Measurements from ENCODE around the gene AFG3L2. TPM values are rescaled to one million over a fixed set of nuclear protein-coding genes. Genes with fewer than 3 reads are reported as not detected.

Gene AFG3L2
- total RNA-seq, 1 donor from 2014 or later = 51.7 TPM

- H2AFZ ChIP-seq (replicated peaks) = no peak overlapping the region
- no peaks in the 10 kb centered on the region for H3K79me2 ChIP-seq (ENCODE audit: low read depth)
Measured at GRCh38 chr18:12401881-12402280, 24.9 kb upstream of the AFG3L2 start.

DNA sequence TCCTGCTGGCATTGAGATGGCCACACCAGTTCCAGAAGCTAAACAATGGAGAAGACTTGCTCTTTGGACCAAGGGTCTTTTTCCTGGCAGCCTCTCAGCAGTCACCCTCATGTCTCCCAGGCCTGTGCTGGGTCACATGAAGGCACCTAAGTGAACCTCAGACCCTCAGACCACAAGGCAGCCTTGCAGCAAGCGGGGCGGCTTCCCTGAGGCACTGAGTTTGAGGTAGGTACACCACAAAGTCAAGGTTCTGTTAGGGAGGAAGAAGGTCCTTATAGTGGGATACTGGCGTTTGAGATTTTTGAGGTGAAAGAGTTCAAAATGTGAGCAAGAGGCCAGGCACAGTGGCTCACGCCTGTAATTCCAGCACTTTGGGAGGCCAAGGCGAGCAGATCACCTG, 22.2 kb upstream of the AFG3L2 start:
- Mint-ChIP-seq H3K36me3 (no peaks in the 10 kb centered on the region), H3K4me1 (peaks cover 2% of the 10 kb centered on the region), H3K27me3 (ENCODE audit: insufficient read depth, low read depth) (peaks cover 4% of the 10 kb centered on the region), H3K4me3 (no peak overlapping the region), H3K27ac (no peak overlapping the region), H3K9me3 (no peaks in the 10 kb centered on the region)
- no peaks in the 10 kb centered on the region for H3F3A ChIP-seq (ENCODE audit: low read depth)
- no peak for DNase-seq (ENCODE audit: low spot score)
- H4K20me1 ChIP-seq (ENCODE audit: low read depth) = no peaks in the 10 kb centered on the region
- H3K4me1 ChIP-seq = no peaks in the 10 kb centered on the region
- H3K9ac ChIP-seq = no peak overlapping the region
- no peaks in the 10 kb centered on the region for H3K79me2 ChIP-seq (ENCODE audit: low read depth)
- no peak overlapping the region for H3K27ac ChIP-seq
- H3K27me3 ChIP-seq = peaks cover 6% of the 10 kb centered on the region
- no peaks in the 10 kb centered on the region for H3K36me3 ChIP-seq
- H2AFZ ChIP-seq (replicated peaks) = no peak overlapping the region
- TF ChIP-seq EZH2phosphoT487 (IDR thresholded peaks at IDR 0.05) = no peak
- TF ChIP-seq, protein P1, sequence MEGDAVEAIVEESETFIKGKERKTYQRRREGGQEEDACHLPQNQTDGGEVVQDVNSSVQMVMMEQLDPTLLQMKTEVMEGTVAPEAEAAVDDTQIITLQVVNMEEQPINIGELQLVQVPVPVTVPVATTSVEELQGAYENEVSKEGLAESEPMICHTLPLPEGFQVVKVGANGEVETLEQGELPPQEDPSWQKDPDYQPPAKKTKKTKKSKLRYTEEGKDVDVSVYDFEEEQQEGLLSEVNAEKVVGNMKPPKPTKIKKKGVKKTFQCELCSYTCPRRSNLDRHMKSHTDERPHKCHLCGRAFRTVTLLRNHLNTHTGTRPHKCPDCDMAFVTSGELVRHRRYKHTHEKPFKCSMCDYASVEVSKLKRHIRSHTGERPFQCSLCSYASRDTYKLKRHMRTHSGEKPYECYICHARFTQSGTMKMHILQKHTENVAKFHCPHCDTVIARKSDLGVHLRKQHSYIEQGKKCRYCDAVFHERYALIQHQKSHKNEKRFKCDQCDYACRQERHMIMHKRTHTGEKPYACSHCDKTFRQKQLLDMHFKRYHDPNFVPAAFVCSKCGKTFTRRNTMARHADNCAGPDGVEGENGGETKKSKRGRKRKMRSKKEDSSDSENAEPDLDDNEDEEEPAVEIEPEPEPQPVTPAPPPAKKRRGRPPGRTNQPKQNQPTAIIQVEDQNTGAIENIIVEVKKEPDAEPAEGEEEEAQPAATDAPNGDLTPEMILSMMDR (IDR thresholded peaks at IDR 0.05) = no peak
- TF ChIP-seq EZH2 (IDR thresholded peaks at IDR 0.05) = no peak
- no peak overlapping the region for H3K4me2 ChIP-seq
- no peak overlapping the region for H3K4me3 ChIP-seq
- no peaks in the 10 kb centered on the region for H3K9me3 ChIP-seq (ENCODE audit: low read depth)

More at GRCh38 chr18:12401881-12402280, 24.9 kb upstream of the AFG3L2 start:
- H3K36me3 Mint-ChIP-seq = no peaks in the 10 kb centered on the region
- Histone ChIP-seq H3K27ac (no peak overlapping the region), H3K9me3 (ENCODE audit: low read depth) (no peaks in the 10 kb centered on the region), H4K20me1 (ENCODE audit: low read depth) (no peaks in the 10 kb centered on the region), H3K36me3 (no peaks in the 10 kb centered on the region), H3F3A (ENCODE audit: low read depth) (peaks cover 10% of the 10 kb centered on the region), H3K4me3 (no peak overlapping the region), H3K27me3 (peaks cover 32% of the 10 kb centered on the region), H3K9ac (no peak overlapping the region), H3K4me2 (no peak overlapping the region), H3K4me1 (no peaks in the 10 kb centered on the region)
- no peak overlapping the region for H3K27ac Mint-ChIP-seq
- no peak overlapping the region for H3K4me3 Mint-ChIP-seq
- H3K27me3 Mint-ChIP-seq (ENCODE audit: insufficient read depth, low read depth) = peaks cover 17% of the 10 kb centered on the region
- TF ChIP-seq EZH2 (IDR thresholded peaks at IDR 0.05) (no peak), EZH2phosphoT487 (IDR thresholded peaks at IDR 0.05) (no peak)
- TF ChIP-seq, protein P1 (IDR thresholded peaks at IDR 0.05) = no peak
- DNase-seq (ENCODE audit: low spot score) = no peak
- peaks cover 3% of the 10 kb centered on the region for H3K4me1 Mint-ChIP-seq
- H3K9me3 Mint-ChIP-seq = no peaks in the 10 kb centered on the region

DNA sequence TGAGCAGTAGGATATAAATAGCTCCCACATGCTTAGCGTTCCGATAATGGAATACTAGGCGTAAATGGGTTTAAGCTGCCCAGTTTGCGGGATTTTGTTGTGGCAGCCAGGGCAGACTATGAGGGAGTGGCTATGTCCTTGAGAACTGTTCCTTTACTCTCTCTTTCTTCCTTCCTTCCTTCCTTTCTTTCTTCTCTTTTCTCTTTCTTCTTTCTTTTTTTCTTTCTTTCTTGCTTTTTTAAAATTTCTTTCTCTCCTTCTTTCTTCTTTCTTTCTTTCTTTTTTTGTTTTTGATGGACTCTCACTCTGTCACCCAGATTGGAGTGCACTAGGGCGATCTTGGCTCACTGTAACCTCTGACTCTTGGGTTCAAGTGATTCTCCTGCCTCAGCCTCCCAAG, 21.6 kb upstream of the AFG3L2 start:
- H3K79me2 ChIP-seq (ENCODE audit: low read depth) = no peaks in the 10 kb centered on the region
- H3K4me1 Mint-ChIP-seq = peaks cover 2% of the 10 kb centered on the region
- DNase-seq (ENCODE audit: low spot score) = no peak
- H3K9ac ChIP-seq = no peak overlapping the region
- H3K27ac ChIP-seq = no peak overlapping the region
- no peaks in the 10 kb centered on the region for H3K9me3 Mint-ChIP-seq
- H3F3A ChIP-seq (ENCODE audit: low read depth) = no peaks in the 10 kb centered on the region
- no peaks in the 10 kb centered on the region for H4K20me1 ChIP-seq (ENCODE audit: low read depth)
- H3K27me3 Mint-ChIP-seq (ENCODE audit: insufficient read depth, low read depth) = peaks cover 4% of the 10 kb centered on the region
- no peak overlapping the region for H3K4me3 ChIP-seq
- no peak overlapping the region for H3K27ac Mint-ChIP-seq
- H3K36me3 Mint-ChIP-seq = no peaks in the 10 kb centered on the region
- TF ChIP-seq, protein P1 (IDR thresholded peaks at IDR 0.05) = no peak
- TF ChIP-seq EZH2phosphoT487 (IDR thresholded peaks at IDR 0.05) = no peak
- TF ChIP-seq EZH2 (IDR thresholded peaks at IDR 0.05) = no peak
- no peaks in the 10 kb centered on the region for H3K9me3 ChIP-seq (ENCODE audit: low read depth)
- no peak overlapping the region for H3K4me2 ChIP-seq
- H3K36me3 ChIP-seq = no peaks in the 10 kb centered on the region
- H3K4me1 ChIP-seq = no peaks in the 10 kb centered on the region
- no peaks in the 10 kb centered on the region for H3K27me3 ChIP-seq
- H3K4me3 Mint-ChIP-seq = no peak overlapping the region
- H2AFZ ChIP-seq (replicated peaks) = no peak overlapping the region

Measured in neural progenitor cell (in vitro differentiated cells).